CD8-positive, alpha-beta memory T cell (primary cell): ENCODE measurements around the gene GPR35. TPM values are rescaled to one million over a fixed set of nuclear protein-coding genes. Genes with fewer than 3 reads are reported as not detected.
A peak's percentile ranks its signal among the peaks of the same experiment; 100 is the strongest.

ENCODE experiments used
- CTCF ChIA-PET: fragments of 350-600 bp; sonication (Branson Sonifier 250); formaldehyde crosslinking; loops from one replicate; lab custom pipeline; 2021; ENCODE audit warnings: antibody characterized with exemption; lab: Charles Lee
- POLR2A ChIA-PET: fragments of 350-600 bp; sonication (Branson Sonifier 250); formaldehyde crosslinking; loops from one replicate; lab custom pipeline; 2021; ENCODE audit warnings: antibody characterized with exemption; lab: Charles Lee
- DNase-seq, 5 donors: peaks; one replicate each; pipeline versions ENCODE4 v3.0.0 to v3.0.0-alpha.2; 2020 to 2022; ENCODE audit warnings: mixed read lengths in 1 of 5
- H3K27ac ChIP-seq: one replicate; pipeline ENCODE4 v1.7.0; 2013; ENCODE audit warnings: low read depth, mild to moderate bottlenecking, low read length, moderate library complexity
- H3K27me3 ChIP-seq: 2 replicates; pipeline ENCODE4 v1.7.0; 2013; ENCODE audit warnings: low read length, mild to moderate bottlenecking; ENCODE audit not compliant: insufficient read depth, poor library complexity, severe bottlenecking
- H3K36me3 ChIP-seq: 2 replicates; pipeline ENCODE4 v1.7.0; 2013; ENCODE audit warnings: mild to moderate bottlenecking, low read length, moderate library complexity; ENCODE audit not compliant: insufficient read depth
- H3K4me1 ChIP-seq: 2 replicates; pipeline ENCODE4 v1.7.0; 2013; ENCODE audit warnings: mild to moderate bottlenecking, low read length, moderate library complexity; ENCODE audit not compliant: insufficient read depth
- H3K4me3 ChIP-seq: 2 replicates; pipeline ENCODE4 v1.7.0; 2013; ENCODE audit warnings: mild to moderate bottlenecking, low read length
- H3K9me3 ChIP-seq: 2 replicates; pipeline ENCODE4 v1.7.0; 2013; ENCODE audit warnings: mild to moderate bottlenecking, low read length
- H3K27ac Mint-ChIP-seq, 8 donors: one replicate each; pipeline ENCODE4 v1.8.0; 2020 to 2021; ENCODE audit warnings: mixed read lengths in 8 of 8, mild to moderate bottlenecking in 6 of 8, inconsistent platforms in 3 of 8, moderate library complexity in 3 of 8
- H3K27me3 Mint-ChIP-seq, 2 donors: one replicate each; pipeline ENCODE4 v1.8.0; 2020 to 2021; ENCODE audit warnings: mixed read lengths in 2 of 2, mild to moderate bottlenecking in 1 of 2, moderate library complexity in 1 of 2
- H3K36me3 Mint-ChIP-seq, 3 donors: one replicate each; pipeline ENCODE4 v1.8.0; 2020 to 2021; ENCODE audit warnings: mixed read lengths in 3 of 3, inconsistent platforms in 1 of 3, mild to moderate bottlenecking in 1 of 3
- H3K4me1 Mint-ChIP-seq, 3 donors: one replicate each; pipeline ENCODE4 v1.8.0; 2020 to 2021; ENCODE audit warnings: mixed read lengths in 3 of 3, inconsistent platforms in 1 of 3, mild to moderate bottlenecking in 1 of 3
- H3K4me3 Mint-ChIP-seq, 7 donors: one replicate each; pipeline ENCODE4 v1.8.0; 2020 to 2021; ENCODE audit warnings: mixed read lengths in 7 of 7, mild to moderate bottlenecking in 6 of 7, moderate library complexity in 4 of 7, inconsistent platforms in 2 of 7
- H3K9me3 Mint-ChIP-seq, 5 donors: one replicate each; pipeline ENCODE4 v1.8.0; 2020 to 2022; ENCODE audit warnings: mixed read lengths in 5 of 5, mild to moderate bottlenecking in 3 of 5, moderate library complexity in 2 of 5, inconsistent platforms in 1 of 5
- polyA plus RNA-seq: library from polyadenylated mRNA; unstranded; fragments of 300-500 nt; fragmentation: Illumina TruSeq; gene quantifications from one replicate; pipeline ENCODE4 v1.2.3, GENCODE V29; 2021
- total RNA-seq, 2 experiments: library from RNA; stranded (reverse); gene quantifications; one replicate each; pipeline ENCODE4 v1.2.3, GENCODE V29; 2021

Gene GPR35
- total and polyA plus RNA-seq, 3 experiments from 2014 or later: 1.9 to 9.0 (median 8.4) TPM

DNA sequence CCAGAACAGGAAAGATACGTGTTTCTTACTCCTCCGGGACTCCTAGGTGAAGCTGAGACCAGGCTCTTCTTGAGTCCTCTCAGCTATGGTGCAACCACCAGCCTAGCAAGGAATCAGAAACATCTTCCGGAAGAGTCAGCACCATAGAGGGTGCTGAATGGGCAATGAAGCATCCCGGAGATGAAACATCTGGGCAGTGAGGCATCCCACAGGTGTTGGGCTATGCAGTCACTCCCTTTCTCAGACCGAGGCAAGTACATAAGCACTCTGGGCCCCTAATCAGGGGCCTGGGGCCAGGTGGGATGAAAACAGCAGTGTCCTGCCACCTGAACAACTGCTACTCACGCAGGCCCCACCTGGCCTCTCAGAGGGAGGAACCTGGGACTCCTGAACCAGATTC lies 40.2 kb upstream of the GPR35 start:
- Histone ChIP-seq H3K9me3 (no peaks in the 10 kb centered on the region), H3K27me3 (no peaks in the 10 kb centered on the region), H3K4me3 (peak overlapping the region; percentile 97), H3K27ac (peak overlapping the region; percentile 80), H3K36me3 (peaks cover 5% of the 10 kb centered on the region), H3K4me1 (peaks cover 39% of the 10 kb centered on the region)
- H3K36me3 Mint-ChIP-seq: peaks cover 6 to 44% (median 7%) of the 10 kb centered on the region in 3 donors
- peaks cover 0 to 2% of the 10 kb centered on the region in 2 donors for H3K27me3 Mint-ChIP-seq
- H3K9me3 Mint-ChIP-seq: no peaks in the 10 kb centered on the region
- ChIA-PET CTCF (interaction anchor here (1.8 to 5.6 kb wide), 6 partner anchors 16 to 72 kb away, joined by 4 to 68 read pairs (median 19); partner anchors contain the start of genes DUSP28 and RNPEPL1), POLR2A (interaction anchor here (1.1 to 4.6 kb wide), 6 partner anchors 12 to 37 kb away, joined by 3 to 99 read pairs (median 25); partner anchors contain the start of genes ANKMY1, DUSP28 and RNPEPL1)
- H3K4me3 Mint-ChIP-seq: peak overlapping the region; percentile 59 to 98 (median 94)
- H3K27ac Mint-ChIP-seq: peak overlapping the region in 4 of 8 donors; percentile 56 to 99 (median 79)
- peak in 1 of 5 donors; percentile 27 for DNase-seq
- H3K4me1 Mint-ChIP-seq: peaks cover 49 to 77% (median 65%) of the 10 kb centered on the region in 3 donors

DNA sequence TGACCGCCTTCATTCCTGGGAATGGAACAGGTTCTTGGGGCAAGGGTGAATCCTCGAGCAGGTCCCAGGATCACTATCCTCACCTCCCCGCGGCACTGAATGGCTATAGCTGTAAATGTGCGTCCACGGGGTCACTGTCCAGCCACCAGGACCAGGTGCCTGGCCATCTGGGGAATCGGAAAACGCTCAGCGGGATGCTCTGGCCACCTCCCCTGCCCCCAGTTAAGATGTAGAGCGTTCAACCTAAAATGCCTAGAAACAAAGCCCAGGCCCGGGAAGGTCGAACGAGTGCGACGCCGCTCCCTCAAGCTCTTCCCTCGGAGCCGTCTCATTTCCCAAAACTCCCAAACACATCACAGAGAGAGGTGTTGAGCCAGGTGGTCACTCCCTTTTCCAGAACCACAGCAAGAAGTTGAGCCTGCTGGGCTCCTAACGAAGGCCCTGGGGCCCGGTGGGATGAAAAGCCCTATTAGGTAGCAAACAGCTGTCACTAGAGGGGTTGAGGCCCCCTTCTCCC lies 39.5 kb upstream of the GPR35 start:
- ChIA-PET POLR2A (interaction anchor here (1.1 to 4.6 kb wide), 8 partner anchors 12 to 72 kb away, joined by 3 to 99 read pairs (median 15); partner anchors contain the start of genes ANKMY1, DUSP28, GPR35 and RNPEPL1), CTCF (interaction anchor here (1.1 to 5.6 kb wide), 13 partner anchors 17 to 123 kb away, joined by 3 to 68 read pairs (median 6); partner anchors contain the start of genes DUSP28 and RNPEPL1)
- Mint-ChIP-seq H3K9me3 (no peaks in the 10 kb centered on the region), H3K4me3 (peak overlapping the region; percentile 93 to 98 (median 95)), H3K4me1 (peaks cover 47 to 73% (median 58%) of the 10 kb centered on the region in 3 donors), H3K27me3 (peaks cover 0 to 2% of the 10 kb centered on the region in 2 donors), H3K27ac (peak overlapping the region; percentile 92 to 99 (median 96)), H3K36me3 (peaks cover 4 to 48% (median 6%) of the 10 kb centered on the region in 3 donors)
- Histone ChIP-seq H3K9me3 (no peaks in the 10 kb centered on the region), H3K27me3 (no peaks in the 10 kb centered on the region), H3K27ac (peak overlapping the region; percentile 80), H3K36me3 (peaks cover 5% of the 10 kb centered on the region), H3K4me1 (peaks cover 35% of the 10 kb centered on the region), H3K4me3 (peak overlapping the region; percentile 97)
- peak in 1 of 5 donors; percentile 27 for DNase-seq

- Histone ChIP-seq H3K4me3 (peak within 1 kb of the TSS; percentile 97), H3K4me1 (peaks cover 35% of the 10 kb centered on the region), H3K9me3 (no peaks in the 10 kb centered on the region), H3K27me3 (no peaks in the 10 kb centered on the region), H3K36me3 (peaks cover 10% of the 10 kb centered on the region), H3K27ac (peak within 1 kb of the TSS; percentile 80)
- ChIA-PET CTCF (interaction anchor here (0.7 to 5.6 kb wide), 16 partner anchors 17 to 122 kb away, joined by 3 to 68 read pairs (median 6); partner anchors contain the start of genes DUSP28, GPR35 and RNPEPL1), POLR2A (interaction anchor here (1.1 to 4.6 kb wide), 9 partner anchors 13 to 72 kb away, joined by 3 to 99 read pairs (median 8); partner anchors contain the start of genes ANKMY1, DUSP28, GPR35 and RNPEPL1)
- Mint-ChIP-seq H3K36me3 (peaks cover 0 to 51% (median 3%) of the 10 kb centered on the region in 3 donors), H3K27me3 (peaks cover 0 to 2% of the 10 kb centered on the region in 2 donors), H3K4me1 (peaks cover 47 to 73% (median 55%) of the 10 kb centered on the region in 3 donors), H3K9me3 (no peaks in the 10 kb centered on the region), H3K4me3 (peak within 1 kb of the TSS; percentile 94 to 98 (median 95)), H3K27ac (peak within 1 kb of the TSS; percentile 92 to 99 (median 98))
- peak; percentile 95 to 97 (median 96) for DNase-seq
These were observed 38.9 kb upstream of the GPR35 start, which contains the start of gene CAPN10 for GRCh38 chr2:240586198-240586918. Gene CAPN10, plus strand, starts transcription at chr2:240586734. Its CDS starts 178 bp downstream, at chr2:240586912.

DNA sequence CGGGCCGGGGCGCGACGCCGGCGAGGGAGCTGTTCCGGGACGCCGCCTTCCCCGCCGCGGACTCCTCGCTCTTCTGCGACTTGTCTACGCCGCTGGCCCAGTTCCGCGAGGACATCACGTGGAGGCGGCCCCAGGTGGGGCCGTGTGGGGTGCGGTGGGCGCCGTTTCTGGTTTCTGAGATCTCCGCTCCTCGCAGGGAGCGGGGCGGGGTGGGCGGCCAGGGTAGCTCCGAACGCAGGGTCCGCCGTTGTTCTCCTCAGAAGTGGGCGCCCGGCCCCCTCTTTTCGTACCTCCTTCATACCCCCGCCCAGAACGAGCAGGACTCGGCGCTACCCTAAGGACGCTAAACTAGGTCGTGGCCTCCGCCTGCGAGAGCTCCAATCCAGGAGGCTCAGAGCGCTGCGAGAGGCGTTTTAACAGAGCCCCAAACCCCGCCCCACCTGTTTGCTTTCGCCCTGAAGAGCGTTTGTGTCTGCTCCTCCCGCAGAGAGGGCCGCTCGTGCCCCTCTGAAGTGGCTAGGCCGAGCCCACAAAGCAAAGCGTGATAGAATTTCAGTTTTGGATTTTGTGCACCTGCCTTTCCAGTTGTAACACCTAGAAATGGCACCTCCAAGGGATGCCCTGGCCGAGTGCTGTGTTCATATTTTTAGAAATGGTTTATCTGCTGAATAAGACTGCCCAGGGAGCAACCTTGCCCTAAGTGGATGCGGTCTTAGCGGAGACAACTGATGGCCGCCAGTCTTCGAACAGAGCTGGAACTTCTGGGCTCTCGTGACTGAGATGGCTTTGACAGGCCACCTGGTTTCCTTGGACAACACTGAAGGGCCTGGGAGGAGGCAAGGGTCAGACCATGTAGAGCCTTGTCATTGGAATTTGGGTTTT lies 38.1 kb upstream of the GPR35 start:
- H3K36me3 ChIP-seq: peaks cover 8% of the 10 kb centered on the region
- Mint-ChIP-seq H3K9me3 (no peaks in the 10 kb centered on the region), H3K4me1 (peaks cover 43 to 72% (median 47%) of the 10 kb centered on the region in 3 donors), H3K27ac (peak overlapping the region; percentile 89 to 99 (median 96)), H3K36me3 (peaks cover 0 to 57% (median 3%) of the 10 kb centered on the region in 3 donors), H3K4me3 (peak overlapping the region; percentile 93 to 98 (median 95)), H3K27me3 (peaks cover 0 to 2% of the 10 kb centered on the region in 2 donors)
- POLR2A ChIA-PET: interaction anchor here (1.3 to 4.6 kb wide), 8 partner anchors 14 to 73 kb away, joined by 3 to 99 read pairs (median 15); partner anchors contain the start of genes DUSP28, GPR35 and RNPEPL1
- no peaks in the 10 kb centered on the region for H3K9me3 ChIP-seq
- DNase-seq: peak; percentile 55 to 74 (median 60)
- no peaks in the 10 kb centered on the region for H3K27me3 ChIP-seq
- H3K27ac ChIP-seq: peak overlapping the region; percentile 70
- peaks cover 35% of the 10 kb centered on the region for H3K4me1 ChIP-seq
- CTCF ChIA-PET: interaction anchor here (0.7 to 5.6 kb wide), 16 partner anchors 15 to 121 kb away, joined by 3 to 68 read pairs (median 6); partner anchors contain the start of genes DUSP28, GPR35 and RNPEPL1
- H3K4me3 ChIP-seq: peak overlapping the region; percentile 97

GRCh38 chr2:240588006-240588655 lies 37.1 kb upstream of the GPR35 start:
- no peaks in the 10 kb centered on the region for H3K9me3 Mint-ChIP-seq
- peaks cover 0 to 63% (median 0%) of the 10 kb centered on the region in 3 donors for H3K36me3 Mint-ChIP-seq
- H3K4me3 Mint-ChIP-seq: peak overlapping the region; percentile 93 to 98 (median 95)
- Histone ChIP-seq H3K36me3 (peaks cover 9% of the 10 kb centered on the region), H3K27ac (no peak overlapping the region), H3K4me3 (peak overlapping the region; percentile 97), H3K27me3 (no peaks in the 10 kb centered on the region), H3K9me3 (no peaks in the 10 kb centered on the region), H3K4me1 (peaks cover 35% of the 10 kb centered on the region)
- DNase-seq: peak in 1 of 5 donors; percentile 37
- H3K27ac Mint-ChIP-seq: peak overlapping the region; percentile 69 to 99 (median 96)
- H3K4me1 Mint-ChIP-seq: peaks cover 41 to 66% (median 43%) of the 10 kb centered on the region in 3 donors
- POLR2A ChIA-PET: interaction anchor here (0.6 to 4.6 kb wide), 5 partner anchors 19 to 34 kb away, joined by 3 to 99 read pairs (median 28); partner anchors contain the start of genes DUSP28 and RNPEPL1
- peaks cover 0 to 2% of the 10 kb centered on the region in 2 donors for H3K27me3 Mint-ChIP-seq
- CTCF ChIA-PET: interaction anchor here (0.9 to 5.6 kb wide), 9 partner anchors 8 to 74 kb away, joined by 3 to 68 read pairs (median 10); partner anchors contain the start of genes DUSP28 and GPR35

- Mint-ChIP-seq H3K4me1 (peaks cover 41 to 61% (median 43%) of the 10 kb centered on the region in 3 donors), H3K27ac (peak overlapping the region in 5 of 8 donors; percentile 87 to 99 (median 96)), H3K9me3 (no peaks in the 10 kb centered on the region), H3K36me3 (peaks cover 0 to 69% (median 0%) of the 10 kb centered on the region in 3 donors), H3K4me3 (peak overlapping the region; percentile 39 to 97 (median 94)), H3K27me3 (peaks cover 0 to 2% of the 10 kb centered on the region in 2 donors)
- CTCF ChIA-PET: interaction anchor here (1.2 to 5.6 kb wide), 4 partner anchors 9 to 74 kb away, joined by 3 to 68 read pairs (median 22); no protein-coding TSS in a partner anchor
- peak in 1 of 5 donors; percentile 10 for DNase-seq
- POLR2A ChIA-PET: interaction anchor here (0.6 to 4.6 kb wide), 4 partner anchors 20 to 32 kb away, joined by 3 to 99 read pairs (median 16); partner anchors contain the start of genes DUSP28 and RNPEPL1
- Histone ChIP-seq H3K9me3 (no peaks in the 10 kb centered on the region), H3K36me3 (peaks cover 9% of the 10 kb centered on the region), H3K4me1 (peaks cover 35% of the 10 kb centered on the region), H3K27me3 (no peaks in the 10 kb centered on the region), H3K27ac (no peak overlapping the region), H3K4me3 (no peak overlapping the region)
These were observed 36.6 kb upstream of the GPR35 start for GRCh38 chr2:240588669-240589068.
